ENCODE results near the gene TRAPPC11. TPM values are rescaled to one million over a fixed set of nuclear protein-coding genes. Genes with fewer than 3 reads are reported as not detected.

TRAPPC11 gene
- total RNA-seq, 4 donors from 2014 or later: 47.8 to 61.1 (median 52.1) TPM

GRCh38 chr4:183738081-183738673 is 79.1 kb downstream of the TRAPPC11 start:
- H3K9me3 ChIP-seq: no peaks in the 10 kb centered on the region
- no peak overlapping the region for H3K4me3 ChIP-seq
- no peak overlapping the region for H3K27ac ChIP-seq
- 60 to 64% methylated on average over 7 to 10 of the region's 10 CpGs for WGBS, 2 donors (ENCODE audit: low coverage in 1 of 2)
- in situ Hi-C loops (cut with MboI; ENCODE audit: low pct_ligation_motif_present in 1 of 4, low pct_unique_long_range_greater_than_20kb in 1 of 4, low sequenced_read_pairs in 3 of 4): no loop called here
- intact Hi-C loops (cut with DNase I; ENCODE audit: low total_unique reads): no loop called here
- DNase-seq: no peak
- no peaks in the 10 kb centered on the region for H3K4me1 ChIP-seq
- H3K36me3 ChIP-seq: no peaks in the 10 kb centered on the region
- peaks cover 6% of the 10 kb centered on the region for H3K27me3 ChIP-seq
- no peak for TF ChIP-seq CTCF (IDR thresholded peaks at IDR 0.05)
- TF ChIP-seq POLR2A (IDR thresholded peaks at IDR 0.05): no peak
- TF ChIP-seq EP300 (IDR thresholded peaks at IDR 0.05; ENCODE audit: low read depth): no peak
- TF ChIP-seq POLR2AphosphoS5 (IDR thresholded peaks at IDR 0.05): no peak

GRCh38 chr4:183738961-183739360 is 79.9 kb downstream of the TRAPPC11 start:
- Histone ChIP-seq H3K4me3 (no peak overlapping the region), H3K27me3 (peaks cover 6% of the 10 kb centered on the region), H3K9me3 (no peaks in the 10 kb centered on the region), H3K27ac (no peak overlapping the region), H3K36me3 (no peaks in the 10 kb centered on the region), H3K4me1 (no peaks in the 10 kb centered on the region)
- intact Hi-C loops (cut with DNase I; ENCODE audit: low total_unique reads): no loop called here
- no peak for DNase-seq
- WGBS, 2 donors (ENCODE audit: low coverage in 1 of 2): 87 to 93% methylated on average over 4 of the region's 4 CpGs
- TF ChIP-seq POLR2AphosphoS5 (IDR thresholded peaks at IDR 0.05) (no peak), POLR2A (IDR thresholded peaks at IDR 0.05) (no peak)
- in situ Hi-C loops (cut with MboI; ENCODE audit: low pct_ligation_motif_present in 1 of 4, low pct_unique_long_range_greater_than_20kb in 1 of 4, low sequenced_read_pairs in 3 of 4): no loop called here

GRCh38 chr4:183746305-183747229 is 87.5 kb downstream of the TRAPPC11 start:
- TF ChIP-seq EP300 (IDR thresholded peaks at IDR 0.05; ENCODE audit: low read depth) (no peak), POLR2AphosphoS5 (IDR thresholded peaks at IDR 0.05) (no peak)
- H3K9me3 ChIP-seq: no peaks in the 10 kb centered on the region
- 87 to 100% methylated on average over 3 to 48 of the region's 48 CpGs for WGBS, 2 donors (ENCODE audit: low coverage in 1 of 2)
- intact Hi-C loops (cut with DNase I; ENCODE audit: low total_unique reads) (no loop called here), in situ Hi-C loops (cut with MboI; ENCODE audit: low pct_ligation_motif_present in 1 of 4, low pct_unique_long_range_greater_than_20kb in 1 of 4, low sequenced_read_pairs in 3 of 4) (no loop called here)
- H3K4me3 ChIP-seq: no peak overlapping the region
- H3K27ac ChIP-seq: no peak overlapping the region
- H3K27me3 ChIP-seq: no peaks in the 10 kb centered on the region
- peaks cover 0 to 12% (median 8%) of the 10 kb centered on the region in 4 donors for H3K4me1 ChIP-seq
- H3K36me3 ChIP-seq: no peaks in the 10 kb centered on the region
- DNase-seq: no peak

GRCh38 chr4:183747380-183747779 is 88.3 kb downstream of the TRAPPC11 start:
- Histone ChIP-seq H3K9me3 (no peaks in the 10 kb centered on the region), H3K36me3 (no peaks in the 10 kb centered on the region), H3K4me3 (no peak overlapping the region), H3K27ac (no peak overlapping the region), H3K27me3 (no peaks in the 10 kb centered on the region), H3K4me1 (peaks cover 0 to 12% (median 8%) of the 10 kb centered on the region in 4 donors)
- in situ Hi-C loops (cut with MboI; ENCODE audit: low pct_ligation_motif_present in 1 of 4, low pct_unique_long_range_greater_than_20kb in 1 of 4, low sequenced_read_pairs in 3 of 4): no loop called here
- intact Hi-C loops (cut with DNase I; ENCODE audit: low total_unique reads): no loop called here
- WGBS, 2 donors (ENCODE audit: low coverage in 1 of 2): 48 to 63% methylated on average over 2 of the region's 2 CpGs
- DNase-seq: no peak
- TF ChIP-seq CTCF (IDR thresholded peaks at IDR 0.05): no peak

- Histone ChIP-seq H3K4me1 (peaks cover 0 to 12% (median 8%) of the 10 kb centered on the region in 4 donors), H3K27ac (no peak overlapping the region), H3K36me3 (no peaks in the 10 kb centered on the region), H3K9me3 (no peaks in the 10 kb centered on the region), H3K4me3 (no peak overlapping the region), H3K27me3 (no peaks in the 10 kb centered on the region)
- no peak for TF ChIP-seq POLR2A (IDR thresholded peaks at IDR 0.05)
- TF ChIP-seq POLR2AphosphoS5 (IDR thresholded peaks at IDR 0.05): peak in 1 of 3 donors; percentile 26
- in situ Hi-C loops (cut with MboI; ENCODE audit: low pct_ligation_motif_present in 1 of 4, low pct_unique_long_range_greater_than_20kb in 1 of 4, low sequenced_read_pairs in 3 of 4): no loop called here
- intact Hi-C loops (cut with DNase I; ENCODE audit: low total_unique reads): no loop called here
- peak; percentile 37 for DNase-seq
- WGBS, 2 donors (ENCODE audit: low coverage in 1 of 2): 66 to 83% methylated on average over 6 of the region's 6 CpGs
These were observed 89.0 kb downstream of the TRAPPC11 start for GRCh38 chr4:183747931-183748670.
